ENCODE results near the gene CDC42EP4. TPM values are rescaled to one million over a fixed set of nuclear protein-coding genes. Genes with fewer than 3 reads are reported as not detected.

CDC42EP4 gene
- total and polyA plus RNA-seq, 2 donors (not counting 1 experiment from before 2014, with no cell fraction given) = 20.9 to 34.2 TPM

- Histone ChIP-seq H3K4me2 (ENCODE audit: extremely low read depth, insufficient read depth, low read length) (no peak overlapping the region), H3K27me3 (ENCODE audit: control insufficient read depth, insufficient read depth, low read length) (no peaks in the 10 kb centered on the region), H3K79me2 (ENCODE audit: control insufficient read depth, insufficient read depth, low read length) (no peaks in the 10 kb centered on the region), H3K4me3 (replicated peaks in 1 of 4; ENCODE audit: control extremely low read depth in 1 of 4, insufficient read depth in 1 of 4, low read depth in 3 of 4, low read length in 4 of 4) (no peak overlapping the region), H3K4me1 (ENCODE audit: control insufficient read depth, extremely low read depth, insufficient read depth, low read length) (no peaks in the 10 kb centered on the region), H3K9ac (ENCODE audit: insufficient read depth, low read length) (no peak overlapping the region), H3K27ac (ENCODE audit: insufficient read depth, low read length) (no peak overlapping the region), H3K9me3 (ENCODE audit: control insufficient read depth, insufficient read depth, low read depth, low read length) (no peaks in the 10 kb centered on the region), H2AFZ (ENCODE audit: low read length) (no peak overlapping the region), H3K36me3 (ENCODE audit: control insufficient read depth, insufficient read depth, low read length) (no peaks in the 10 kb centered on the region), H4K20me1 (ENCODE audit: control insufficient read depth, extremely low read depth, insufficient read depth, low read length) (no peaks in the 10 kb centered on the region)
- no peak for TF ChIP-seq EZH2 (IDR thresholded peaks at IDR 0.05; ENCODE audit: low read length, missing control alignments)
- no peak for TF ChIP-seq CTCF (conservative IDR thresholded peaks at IDR 0.05 in 1 of 2, IDR thresholded peaks at IDR 0.05 in 1 of 2; ENCODE audit: low read depth in 1 of 2, low read length in 2 of 2)
- no peak for DNase-seq (ENCODE audit: low read depth in 2 of 2)
Observed at GRCh38 chr17:73256220-73256619, 55.6 kb downstream of the CDC42EP4 start.

- no peaks in the 10 kb centered on the region for H3K4me1 ChIP-seq (ENCODE audit: control insufficient read depth, extremely low read depth, insufficient read depth, low read length)
- H3K4me2 ChIP-seq (ENCODE audit: extremely low read depth, insufficient read depth, low read length) = no peak overlapping the region
- H3K36me3 ChIP-seq (ENCODE audit: control insufficient read depth, insufficient read depth, low read length) = no peaks in the 10 kb centered on the region
- no peaks in the 10 kb centered on the region for H3K79me2 ChIP-seq (ENCODE audit: control insufficient read depth, insufficient read depth, low read length)
- H3K9ac ChIP-seq (ENCODE audit: insufficient read depth, low read length) = no peak overlapping the region
- H3K27ac ChIP-seq (ENCODE audit: insufficient read depth, low read length) = no peak overlapping the region
- TF ChIP-seq CTCF (conservative IDR thresholded peaks at IDR 0.05 in 1 of 2, IDR thresholded peaks at IDR 0.05 in 1 of 2; ENCODE audit: low read depth in 1 of 2, low read length in 2 of 2) (peak; percentile 93 to 95), EZH2 (IDR thresholded peaks at IDR 0.05; ENCODE audit: low read length, missing control alignments) (no peak)
- peak; percentile 27 to 39 for DNase-seq (ENCODE audit: low read depth in 2 of 2)
- no peak overlapping the region for H2AFZ ChIP-seq (ENCODE audit: low read length)
- H3K4me3 ChIP-seq (replicated peaks in 1 of 4; ENCODE audit: control extremely low read depth in 1 of 4, insufficient read depth in 1 of 4, low read depth in 3 of 4, low read length in 4 of 4) = no peak overlapping the region
- no peaks in the 10 kb centered on the region for H3K27me3 ChIP-seq (ENCODE audit: control insufficient read depth, insufficient read depth, low read length)
- no peaks in the 10 kb centered on the region for H4K20me1 ChIP-seq (ENCODE audit: control insufficient read depth, extremely low read depth, insufficient read depth, low read length)
- no peaks in the 10 kb centered on the region for H3K9me3 ChIP-seq (ENCODE audit: control insufficient read depth, insufficient read depth, low read depth, low read length)
Observed at GRCh38 chr17:73255671-73256181, 56.1 kb downstream of the CDC42EP4 start.

- no peaks in the 10 kb centered on the region for H4K20me1 ChIP-seq (ENCODE audit: control insufficient read depth, extremely low read depth, insufficient read depth, low read length)
Observed at GRCh38 chr17:73251871-73252270, 59.9 kb downstream of the CDC42EP4 start.

More at GRCh38 chr17:73251871-73252270, 59.9 kb downstream of the CDC42EP4 start:
- no peak overlapping the region for H3K4me2 ChIP-seq (ENCODE audit: extremely low read depth, insufficient read depth, low read length)
- TF ChIP-seq CTCF (conservative IDR thresholded peaks at IDR 0.05 in 1 of 2, IDR thresholded peaks at IDR 0.05 in 1 of 2; ENCODE audit: low read depth in 1 of 2, low read length in 2 of 2) = no peak
- TF ChIP-seq EZH2 (IDR thresholded peaks at IDR 0.05; ENCODE audit: low read length, missing control alignments) = no peak
- H3K4me1 ChIP-seq (ENCODE audit: control insufficient read depth, extremely low read depth, insufficient read depth, low read length) = no peaks in the 10 kb centered on the region
- no peak overlapping the region for H2AFZ ChIP-seq (ENCODE audit: low read length)
- H3K27ac ChIP-seq (ENCODE audit: insufficient read depth, low read length) = no peak overlapping the region
- H3K36me3 ChIP-seq (ENCODE audit: control insufficient read depth, insufficient read depth, low read length) = peaks cover 2% of the 10 kb centered on the region
- H3K9ac ChIP-seq (ENCODE audit: insufficient read depth, low read length) = no peak overlapping the region
- H3K79me2 ChIP-seq (ENCODE audit: control insufficient read depth, insufficient read depth, low read length) = no peaks in the 10 kb centered on the region
- no peaks in the 10 kb centered on the region for H3K9me3 ChIP-seq (ENCODE audit: control insufficient read depth, insufficient read depth, low read depth, low read length)
- no peak for DNase-seq (ENCODE audit: low read depth in 2 of 2)
- no peaks in the 10 kb centered on the region for H3K27me3 ChIP-seq (ENCODE audit: control insufficient read depth, insufficient read depth, low read length)
- H3K4me3 ChIP-seq (replicated peaks in 1 of 4; ENCODE audit: control extremely low read depth in 1 of 4, insufficient read depth in 1 of 4, low read depth in 3 of 4, low read length in 4 of 4) = no peak overlapping the region

Data from fibroblast of lung (primary cell).